Tibial nerve (tissue), 3 donors: ENCODE results near the gene TRABD2B.

Source experiments
- CTCF ChIP-seq, 5 experiments: fragments of 200-600 bp in 3 of 5; fragments of 450-650 bp in 2 of 5; sonication (generic) in 3 of 5; IDR thresholded peaks; one replicate each; pipeline ENCODE4 v1.5.1; 2016 to 2019; ENCODE audit warnings: antibody characterized with exemption in 5 of 5, mild to moderate bottlenecking in 3 of 5, moderate library complexity in 2 of 5
- POLR2A ChIP-seq, 2 donors: fragments of 450-650 bp; IDR thresholded peaks; one replicate each; pipeline ENCODE4 v1.6.1; 2017; ENCODE audit warnings: antibody characterized with exemption in 2 of 2, mild to moderate bottlenecking in 2 of 2, moderate library complexity in 2 of 2

- TF ChIP-seq CTCF (IDR thresholded peaks at IDR 0.05) (no peak), POLR2A (IDR thresholded peaks at IDR 0.05) (no peak)
These were observed 166.4 kb downstream of the TRABD2B start for GRCh38 chr1:47830641-47831333.
